ENCODE measurements around the gene STN1.
"Not testable (repeated sequence)": the region's sequence is repeated elsewhere in the genome, so short reads cannot be mapped to it uniquely, and the experiment has no call there.

STN1 gene

DNA sequence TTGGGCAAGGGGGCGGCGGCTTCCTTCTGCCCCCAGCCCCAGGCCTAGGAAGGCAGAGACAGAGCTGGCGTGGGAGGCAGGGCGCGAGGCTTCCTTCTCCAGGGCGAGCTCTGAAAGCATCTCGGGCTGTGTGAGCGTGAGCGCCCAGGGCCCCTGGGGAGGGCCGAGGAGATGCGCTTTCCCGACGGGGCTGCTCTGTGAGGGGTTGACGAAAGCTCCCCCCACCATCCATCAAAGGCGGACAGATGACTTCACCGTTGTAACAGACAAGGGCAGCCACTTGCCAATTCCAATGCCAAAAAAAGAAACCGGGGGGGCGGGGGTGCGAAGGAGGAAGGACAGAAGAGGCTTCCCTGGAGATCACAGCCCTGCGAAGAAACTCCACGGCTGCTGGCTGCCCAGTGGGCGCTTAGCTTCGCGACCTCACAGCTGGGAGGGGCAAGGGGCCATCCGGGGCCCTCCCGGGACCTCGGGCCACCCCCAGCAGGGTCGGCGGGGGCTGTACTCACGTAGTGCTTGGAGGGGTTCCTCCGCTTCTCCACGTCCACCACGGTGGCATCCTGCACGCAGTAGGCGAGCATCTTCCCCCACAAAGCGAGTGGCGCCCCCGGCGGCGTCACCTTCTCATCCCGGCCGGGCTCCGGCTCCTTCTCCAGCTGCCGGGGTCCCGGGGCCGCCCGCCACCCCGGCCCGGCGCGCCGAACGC lies 63.1 kb downstream of the STN1 start:
- peak overlapping the region; percentile 76 for H3K4me3 Mint-ChIP-seq
- no peaks in the 10 kb centered on the region for H3K9me3 Mint-ChIP-seq
- DNase-seq, result peak; percentile 50
- H3K4me1 Mint-ChIP-seq (ENCODE audit: low read depth), result peaks cover 12% of the 10 kb centered on the region
- peaks cover 47% of the 10 kb centered on the region for H3K27me3 Mint-ChIP-seq
- H3K27ac Mint-ChIP-seq, result peak overlapping the region; percentile 35
- no peaks in the 10 kb centered on the region for H3K36me3 Mint-ChIP-seq (ENCODE audit: low read depth)

DNA sequence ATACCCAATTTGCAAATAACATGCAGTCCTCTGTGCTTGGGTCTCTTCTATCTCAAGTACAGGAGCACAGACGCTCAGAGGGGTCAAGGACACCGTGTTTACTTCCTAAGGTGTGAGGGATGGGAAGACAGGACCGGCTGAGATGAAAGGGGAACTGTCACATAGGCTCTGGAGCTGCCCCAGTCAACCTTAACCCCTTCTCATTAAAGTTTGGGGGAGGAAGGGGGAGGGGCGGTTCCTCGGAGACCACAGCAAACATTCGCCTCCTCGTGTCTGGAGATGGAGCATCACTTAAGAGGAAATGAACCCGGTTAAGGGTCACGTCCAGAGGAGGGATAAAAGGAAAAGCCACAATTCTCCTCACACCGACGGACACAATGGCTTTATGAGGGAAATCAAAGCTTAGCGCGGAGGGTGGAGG lies 63.7 kb downstream of the STN1 start:
- Mint-ChIP-seq H3K4me1 (ENCODE audit: low read depth) (peaks cover 12% of the 10 kb centered on the region), H3K27me3 (peaks cover 47% of the 10 kb centered on the region), H3K27ac (peak overlapping the region; percentile 35), H3K4me3 (peak overlapping the region; percentile 76), H3K36me3 (ENCODE audit: low read depth) (no peaks in the 10 kb centered on the region), H3K9me3 (no peaks in the 10 kb centered on the region)
- no peak for DNase-seq

DNA sequence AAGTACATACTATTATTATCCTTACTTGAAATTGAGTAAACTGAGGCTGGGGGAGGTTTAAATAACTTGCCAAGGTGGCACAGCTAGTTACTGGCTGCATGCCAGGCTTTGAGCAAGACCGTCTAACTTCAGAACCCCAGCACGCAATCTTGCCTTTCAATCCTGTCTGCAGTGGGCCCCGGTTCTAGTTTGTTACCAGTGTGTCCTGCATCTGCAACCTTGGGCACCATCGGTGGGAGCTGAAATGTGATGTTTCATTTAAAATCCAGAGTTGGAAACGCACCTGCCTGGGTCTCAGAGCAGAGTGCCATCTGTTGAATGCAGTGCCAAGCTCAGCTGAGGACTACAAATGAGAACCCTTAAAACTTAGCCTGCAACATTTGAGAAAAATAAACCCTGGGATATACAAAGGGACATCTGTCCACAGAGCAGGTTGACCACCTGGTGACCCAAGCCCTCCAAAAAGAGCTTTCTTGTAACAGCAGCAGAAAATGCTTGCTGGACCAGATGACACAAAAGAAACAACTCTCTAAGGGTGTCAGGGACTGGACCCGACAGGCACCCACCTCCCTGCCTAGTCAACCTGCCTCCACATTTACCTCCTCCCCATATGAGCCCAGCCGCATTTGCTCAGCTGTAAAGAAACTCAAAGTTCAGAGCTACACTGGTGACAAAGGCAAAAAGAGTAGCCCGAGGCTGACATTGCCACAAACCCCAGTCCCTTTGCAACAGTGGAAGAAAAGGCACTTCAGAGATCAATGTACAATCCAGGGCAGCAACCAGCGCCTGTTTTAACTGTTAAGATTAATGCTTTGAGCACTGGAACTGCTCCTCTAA lies 64.3 kb downstream of the STN1 start:
- Mint-ChIP-seq H3K36me3 (ENCODE audit: low read depth) (no peaks in the 10 kb centered on the region), H3K9me3 (no peaks in the 10 kb centered on the region), H3K4me3 (peak overlapping the region; percentile 76)

DNA sequence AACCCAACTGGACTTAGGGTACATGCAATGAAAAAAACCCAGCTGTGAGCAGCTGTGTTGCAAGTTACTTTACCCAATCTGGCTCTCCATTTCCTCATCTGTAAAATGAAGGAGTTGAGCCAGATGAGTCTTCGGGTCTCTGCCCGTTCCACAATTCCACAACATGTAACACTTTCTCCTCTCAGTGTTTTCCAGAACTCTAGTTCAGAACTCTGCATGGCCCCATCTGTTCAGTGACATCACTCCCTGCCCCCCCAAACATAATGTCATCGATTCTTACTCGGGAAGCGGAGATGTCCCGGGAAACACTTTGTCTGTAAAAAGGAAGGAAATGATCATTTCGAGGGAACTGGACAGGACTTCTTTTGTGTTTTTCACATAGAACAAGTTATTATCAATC lies 65.1 kb downstream of the STN1 start:
- no peak for DNase-seq
- H3K9me3 Mint-ChIP-seq, result no peaks in the 10 kb centered on the region
- H3K27me3 Mint-ChIP-seq, result peaks cover 47% of the 10 kb centered on the region
- H3K27ac Mint-ChIP-seq, result no peak overlapping the region
- no peaks in the 10 kb centered on the region for H3K36me3 Mint-ChIP-seq (ENCODE audit: low read depth)
- H3K4me3 Mint-ChIP-seq, result no peak overlapping the region
- peaks cover 12% of the 10 kb centered on the region for H3K4me1 Mint-ChIP-seq (ENCODE audit: low read depth)

More for the DNA sequence above, 64.3 kb downstream of the STN1 start:
- Mint-ChIP-seq H3K27ac (no peak overlapping the region), H3K27me3 (peaks cover 47% of the 10 kb centered on the region), H3K4me1 (ENCODE audit: low read depth) (peaks cover 12% of the 10 kb centered on the region)
- DNase-seq, result no peak

DNA sequence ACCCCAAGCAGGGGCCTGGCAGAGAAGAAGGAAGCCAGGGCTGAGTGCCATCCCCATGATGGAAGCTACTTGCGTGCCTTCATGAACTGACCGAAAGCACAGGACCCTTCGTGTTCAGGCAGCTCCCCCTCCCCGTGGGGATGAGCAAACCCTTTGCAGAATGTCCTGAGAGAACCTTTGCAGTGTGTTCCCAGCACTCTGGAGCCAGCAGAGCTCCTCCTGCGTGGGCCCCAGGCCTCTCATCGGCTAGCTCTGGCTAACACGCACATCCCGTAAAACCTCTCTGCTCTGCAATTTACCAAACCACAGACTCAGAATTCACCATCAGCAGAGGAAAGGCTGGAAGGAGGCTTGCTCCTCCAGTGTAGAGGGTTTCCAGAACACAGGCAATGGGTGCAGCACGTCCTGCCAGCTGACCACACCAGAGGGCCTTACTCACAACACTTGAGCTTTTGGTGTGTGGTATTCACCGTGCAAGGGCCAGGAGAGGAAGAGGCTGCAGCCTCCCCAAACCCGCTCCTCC lies 65.7 kb downstream of the STN1 start:
- DNase-seq, result no peak
- Mint-ChIP-seq H3K9me3 (no peaks in the 10 kb centered on the region), H3K27me3 (peaks cover 43% of the 10 kb centered on the region), H3K4me1 (ENCODE audit: low read depth) (peaks cover 12% of the 10 kb centered on the region), H3K4me3 (no peak overlapping the region), H3K36me3 (ENCODE audit: low read depth) (no peaks in the 10 kb centered on the region), H3K27ac (no peak overlapping the region)

DNA sequence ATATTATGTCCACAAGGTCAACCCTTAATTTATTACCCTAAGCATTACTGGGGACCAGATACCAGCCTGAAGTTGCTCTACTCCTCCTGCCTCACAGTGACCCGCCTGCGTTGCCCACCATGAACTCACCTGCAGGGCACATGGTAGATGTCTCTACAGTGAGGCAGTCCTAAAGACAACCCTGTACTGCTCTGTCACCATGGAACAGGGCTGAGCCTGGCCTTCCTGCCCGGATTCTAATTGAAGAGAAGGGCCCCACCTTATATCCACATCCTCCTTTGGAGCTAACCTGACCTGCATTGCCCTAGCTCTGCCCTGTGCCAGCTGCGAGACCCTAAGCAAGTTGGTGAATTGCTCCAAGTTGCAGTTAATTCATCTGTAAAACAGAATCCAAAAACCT lies 66.7 kb downstream of the STN1 start:
- no peak overlapping the region for H3K4me3 Mint-ChIP-seq
- no peaks in the 10 kb centered on the region for H3K36me3 Mint-ChIP-seq (ENCODE audit: low read depth)
- no peaks in the 10 kb centered on the region for H3K9me3 Mint-ChIP-seq
- H3K27ac Mint-ChIP-seq, result no peak overlapping the region
- peaks cover 33% of the 10 kb centered on the region for H3K27me3 Mint-ChIP-seq
- H3K4me1 Mint-ChIP-seq (ENCODE audit: low read depth), result peaks cover 18% of the 10 kb centered on the region
- DNase-seq, result no peak

DNA sequence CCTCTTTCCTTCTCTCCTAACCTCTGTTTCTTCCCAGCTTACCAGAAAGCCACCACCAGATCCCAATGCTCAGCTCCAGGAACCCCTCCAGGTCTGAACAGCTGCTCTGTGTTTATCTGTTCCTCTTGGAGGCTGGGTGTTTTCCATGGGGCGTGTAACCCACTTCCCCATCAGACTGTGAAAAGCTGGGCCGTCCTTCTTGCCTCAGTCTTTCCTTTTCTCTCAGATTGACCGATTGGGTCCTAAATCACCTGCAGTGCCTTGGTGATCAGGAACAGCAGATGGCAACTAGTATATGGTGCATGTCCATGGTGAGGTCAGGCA lies 67.5 kb downstream of the STN1 start:
- Mint-ChIP-seq H3K27ac (no peak overlapping the region), H3K36me3 (ENCODE audit: low read depth) (no peaks in the 10 kb centered on the region), H3K9me3 (no peaks in the 10 kb centered on the region), H3K4me3 (no peak overlapping the region), H3K4me1 (ENCODE audit: low read depth) (peaks cover 21% of the 10 kb centered on the region), H3K27me3 (peaks cover 29% of the 10 kb centered on the region)
- DNase-seq, result no peak

DNA sequence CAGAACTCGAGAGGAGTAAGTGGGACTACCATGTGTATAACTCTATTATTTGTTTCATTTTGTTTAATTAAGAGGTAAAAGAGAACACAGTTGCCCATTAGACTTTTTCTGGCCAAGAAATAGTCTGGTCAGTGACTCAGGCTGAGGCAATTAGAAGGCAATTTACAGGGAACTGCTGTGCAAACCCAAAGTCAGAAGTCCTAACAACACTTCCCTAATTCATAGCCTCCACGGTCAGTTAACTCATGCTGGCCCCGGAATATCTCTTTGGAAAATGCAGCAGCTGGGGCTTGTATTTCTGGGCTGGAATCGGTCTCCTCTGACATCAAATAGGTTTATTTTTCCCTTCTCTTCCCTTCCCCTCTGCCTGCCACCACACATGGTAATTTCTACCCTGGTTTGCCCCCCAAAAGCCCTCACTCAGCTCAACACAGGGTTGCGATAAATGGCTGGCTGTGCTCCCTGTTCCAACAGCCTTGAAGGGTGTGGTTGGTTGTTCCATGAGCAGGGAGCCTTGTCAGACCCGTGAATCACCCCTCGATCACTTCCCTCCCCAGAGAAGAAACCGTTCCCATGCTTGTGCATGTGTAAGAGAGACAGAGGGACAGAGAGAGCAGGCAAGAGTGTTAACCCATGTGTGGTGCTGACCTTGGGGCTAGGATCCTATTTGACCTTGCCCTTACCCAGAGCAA lies 68.0 kb downstream of the STN1 start:
- H3K36me3 Mint-ChIP-seq (ENCODE audit: low read depth), result no peaks in the 10 kb centered on the region
- H3K27ac Mint-ChIP-seq, result no peak overlapping the region
- H3K9me3 Mint-ChIP-seq, result no peaks in the 10 kb centered on the region
- peaks cover 24% of the 10 kb centered on the region for H3K4me1 Mint-ChIP-seq (ENCODE audit: low read depth)
- DNase-seq, result no peak
- peaks cover 29% of the 10 kb centered on the region for H3K27me3 Mint-ChIP-seq
- no peak overlapping the region for H3K4me3 Mint-ChIP-seq

DNA sequence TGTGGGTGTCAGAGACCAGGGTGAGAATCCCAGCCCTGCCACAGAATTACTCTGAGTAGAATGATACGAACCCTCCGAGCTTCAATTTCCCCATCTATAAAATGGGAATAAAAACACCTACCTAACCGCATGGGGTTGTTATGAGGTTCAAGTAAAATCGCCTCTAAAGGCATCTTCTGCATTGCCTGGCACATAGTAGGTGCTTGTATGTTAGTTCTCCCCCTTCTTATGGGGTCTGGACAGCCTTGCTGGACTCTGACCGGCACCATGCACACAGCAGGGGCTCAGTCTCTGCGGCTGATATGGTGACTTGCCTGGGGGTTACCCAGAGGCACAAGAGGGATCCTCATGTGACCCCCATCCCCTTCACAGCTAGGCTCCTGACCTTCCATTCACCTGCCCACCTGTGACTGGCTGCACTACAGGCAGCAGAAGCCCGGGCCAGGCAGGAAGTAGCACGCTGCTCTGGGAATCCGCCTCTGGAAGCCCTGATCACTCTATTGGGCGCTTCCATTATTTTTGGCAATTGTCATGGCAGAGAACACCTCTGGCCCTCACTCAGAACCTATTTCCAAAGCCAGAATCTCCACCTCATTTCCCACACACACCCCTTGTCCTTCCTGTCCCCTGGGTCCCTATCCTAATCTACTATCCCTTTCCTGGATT lies 68.6 kb downstream of the STN1 start:
- DNase-seq, result no peak
- Mint-ChIP-seq H3K27me3 (peaks cover 24% of the 10 kb centered on the region), H3K4me3 (no peak overlapping the region), H3K27ac (no peak overlapping the region), H3K9me3 (no peaks in the 10 kb centered on the region), H3K4me1 (ENCODE audit: low read depth) (peaks cover 22% of the 10 kb centered on the region), H3K36me3 (ENCODE audit: low read depth) (no peaks in the 10 kb centered on the region)

DNA sequence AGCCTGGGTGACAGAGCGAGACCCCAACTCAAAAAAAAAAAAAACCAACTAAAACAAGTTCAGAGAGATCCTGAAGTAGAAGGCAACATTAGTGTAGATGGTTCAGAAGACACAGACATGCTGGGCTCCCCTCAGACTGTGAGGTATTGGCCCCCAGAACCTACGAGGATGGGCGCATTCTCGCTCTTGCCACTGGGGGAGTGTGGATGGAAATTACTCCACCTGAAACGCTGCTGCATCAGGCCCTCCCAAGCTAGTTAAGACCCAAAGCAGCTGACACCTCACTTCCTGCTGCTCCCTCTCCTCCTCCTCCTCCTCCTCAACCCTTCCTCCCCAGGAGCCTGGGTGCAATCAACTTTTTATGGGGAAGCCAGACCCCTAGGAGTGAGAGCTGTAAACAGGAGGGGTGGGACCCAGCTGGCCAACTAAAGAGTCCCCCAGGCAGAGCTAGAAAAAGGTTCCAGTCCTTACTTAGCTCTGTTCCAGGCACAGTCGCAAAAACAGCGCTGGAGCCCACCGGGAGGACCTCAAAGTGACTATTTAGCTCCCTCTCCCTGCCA lies 70.0 kb downstream of the STN1 start:
- Mint-ChIP-seq H3K4me1 (ENCODE audit: low read depth) (peaks cover 19% of the 10 kb centered on the region), H3K27ac (no peak overlapping the region), H3K9me3 (no peaks in the 10 kb centered on the region), H3K4me3 (no peak overlapping the region), H3K27me3 (peaks cover 10% of the 10 kb centered on the region), H3K36me3 (ENCODE audit: low read depth) (no peaks in the 10 kb centered on the region)
- DNase-seq, result no peak

DNA sequence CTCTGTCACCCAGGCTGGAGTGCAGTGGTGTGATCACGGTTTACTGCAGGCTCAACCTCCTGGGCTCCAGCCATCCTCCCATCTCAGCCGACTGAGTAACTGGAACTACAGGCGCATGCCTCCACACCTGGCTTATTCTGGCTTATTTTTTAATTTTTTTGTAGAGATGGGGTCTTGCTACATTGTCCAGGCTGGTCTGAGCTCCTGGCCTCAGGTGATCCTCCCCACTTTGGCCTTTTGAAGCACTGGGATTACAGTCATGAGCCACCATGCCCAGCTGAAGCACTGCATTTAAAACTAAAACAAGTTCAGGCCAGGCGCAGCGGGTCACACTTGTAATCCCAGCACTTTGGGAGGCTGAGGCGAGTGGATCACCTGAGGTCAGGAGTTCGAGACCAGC lies 70.6 kb downstream of the STN1 start:
- H3K27ac Mint-ChIP-seq, result no peak overlapping the region
- no peaks in the 10 kb centered on the region for H3K9me3 Mint-ChIP-seq
- H3K4me1 Mint-ChIP-seq (ENCODE audit: low read depth), result peaks cover 19% of the 10 kb centered on the region
- H3K27me3 Mint-ChIP-seq, result peaks cover 7% of the 10 kb centered on the region
- DNase-seq, result no peak
- no peak overlapping the region for H3K4me3 Mint-ChIP-seq
- H3K36me3 Mint-ChIP-seq (ENCODE audit: low read depth), result no peaks in the 10 kb centered on the region

DNA sequence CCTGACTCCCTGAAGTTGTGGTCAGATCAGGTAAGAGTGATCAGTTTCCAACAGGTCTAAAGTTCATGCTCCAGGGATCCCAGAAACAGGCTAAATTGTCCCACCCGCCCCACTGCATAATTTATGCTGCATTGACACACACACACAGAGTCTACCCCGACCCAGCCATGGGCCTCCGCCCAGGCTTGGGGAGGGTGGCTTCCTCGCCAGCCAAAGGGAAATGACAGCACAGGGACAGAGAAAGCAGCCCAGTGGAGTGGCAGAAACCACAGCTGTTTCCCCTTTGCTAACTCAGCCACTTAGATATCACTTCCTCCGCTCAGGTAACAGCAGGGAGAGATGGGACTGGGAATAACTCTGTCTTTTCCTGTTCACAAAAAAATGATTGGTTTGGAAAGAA lies 72.0 kb downstream of the STN1 start:
- Mint-ChIP-seq H3K4me3 (no peak overlapping the region), H3K36me3 (ENCODE audit: low read depth) (no peaks in the 10 kb centered on the region), H3K27ac (peak overlapping the region; percentile 16), H3K9me3 (no peaks in the 10 kb centered on the region), H3K4me1 (ENCODE audit: low read depth) (peaks cover 19% of the 10 kb centered on the region), H3K27me3 (peaks cover 7% of the 10 kb centered on the region)
- no peak for DNase-seq

DNA sequence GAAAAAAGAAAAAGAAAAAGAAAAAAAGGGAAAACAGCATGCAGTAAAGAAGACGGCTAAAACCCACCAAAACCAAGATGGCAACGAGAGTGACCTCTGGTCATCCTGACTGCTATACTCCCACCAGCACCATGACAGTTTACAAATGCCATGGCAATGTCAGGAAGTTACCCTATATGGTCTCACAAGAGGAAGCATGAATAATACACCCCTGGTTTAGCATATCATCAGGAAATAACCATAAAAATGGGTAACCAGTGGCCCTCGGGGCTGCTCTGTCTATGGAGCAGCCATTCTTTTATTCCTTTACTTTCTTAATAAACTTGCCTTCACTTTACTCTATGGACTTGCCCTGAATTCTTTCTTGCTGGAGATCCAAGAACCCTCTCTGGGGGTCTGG lies 72.6 kb downstream of the STN1 start:
- DNase-seq; H3K27me3 Mint-ChIP-seq; H3K36me3 Mint-ChIP-seq (ENCODE audit: low read depth); H3K4me3 Mint-ChIP-seq; H3K27ac Mint-ChIP-seq; H3K9me3 Mint-ChIP-seq: not testable (repeated sequence)
- peaks cover 19% of the 10 kb centered on the region for H3K4me1 Mint-ChIP-seq (ENCODE audit: low read depth)
